Keratinocyte (primary cell): Measurements from ENCODE around the gene MED9. TPM values are rescaled to one million over a fixed set of nuclear protein-coding genes. Genes with fewer than 3 reads are reported as not detected.

Experiments used
- DNase-seq: peaks from one replicate; pipeline ENCODE4 v3.0.0-alpha.2; 2011; ENCODE audit warnings: low read depth, missing footprints, low spot score
- FAIRE-seq: peaks from 2 replicates; lab custom pipeline; 2011; peaks lifted over from hg19 to GRCh38; lab: Jason Lieb, UNC
- H2AFZ ChIP-seq: 2 replicates; pipeline ENCODE4 v1.6.0; 2012; ENCODE audit warnings: low read length, control low read depth, inconsistent platforms; ENCODE audit not compliant: control insufficient read depth
- H3K27ac ChIP-seq: 2 replicates; pipeline ENCODE4 v1.5.1; 2011; ENCODE audit warnings: low read length; ENCODE audit not compliant: control insufficient read depth, insufficient read depth
- H3K27me3 ChIP-seq: 3 replicates; pipeline ENCODE4 v1.6.0; 2011; ENCODE audit warnings: low read length; ENCODE audit not compliant: control insufficient read depth, insufficient read depth; ENCODE audit errors: extremely low read depth
- H3K36me3 ChIP-seq, 2 experiments: 2 replicates in 1 of 2; 3 replicates in 1 of 2; pipeline ENCODE4 v1.5.1; 2011; ENCODE audit warnings: low read length in 2 of 2, mild to moderate bottlenecking in 1 of 2; ENCODE audit not compliant: control insufficient read depth in 2 of 2, insufficient read depth in 2 of 2; ENCODE audit errors: extremely low read depth in 1 of 2
- H3K4me1 ChIP-seq: 3 replicates; pipeline ENCODE4 v1.5.1; 2011; ENCODE audit warnings: low read length; ENCODE audit not compliant: control insufficient read depth, insufficient read depth; ENCODE audit errors: extremely low read depth
- H3K4me2 ChIP-seq: 3 replicates; pipeline ENCODE4 v1.6.0; 2011; ENCODE audit warnings: low read depth, low read length; ENCODE audit not compliant: control insufficient read depth, insufficient read depth; ENCODE audit errors: extremely low read depth
- H3K4me3 ChIP-seq, 3 experiments: fragments of 200-600 bp in 1 of 3; sonication (generic) in 1 of 3; 2 replicates in 2 of 3; 3 replicates in 1 of 3; pipeline ENCODE4 v1.5.1; 2011 to 2016; ENCODE audit warnings: low read length in 3 of 3, mild to moderate bottlenecking in 3 of 3, control low read depth in 2 of 3, inconsistent platforms in 1 of 3, low read depth in 1 of 3, mixed read lengths in 1 of 3, mixed run types in 1 of 3, moderate library complexity in 1 of 3; ENCODE audit not compliant: control insufficient read depth in 2 of 3, insufficient read depth in 2 of 3; ENCODE audit errors: extremely low read depth in 1 of 3
- H3K79me2 ChIP-seq: 2 replicates; pipeline ENCODE4 v1.6.0; 2012; ENCODE audit warnings: low read length; ENCODE audit not compliant: control insufficient read depth, insufficient read depth
- H3K9ac ChIP-seq: 3 replicates; pipeline ENCODE4 v1.6.0; 2011; ENCODE audit warnings: low read length; ENCODE audit not compliant: control insufficient read depth, insufficient read depth; ENCODE audit errors: extremely low read depth
- H3K9me1 ChIP-seq: 3 replicates; pipeline ENCODE4 v1.6.0; 2011; ENCODE audit warnings: low read length; ENCODE audit not compliant: control insufficient read depth, insufficient read depth; ENCODE audit errors: extremely low read depth
- H3K9me3 ChIP-seq: 2 replicates; pipeline ENCODE4 v1.5.1; 2012; ENCODE audit warnings: low read depth, low read length; ENCODE audit not compliant: control insufficient read depth
- H4K20me1 ChIP-seq: 3 replicates; pipeline ENCODE4 v1.6.0; 2011; ENCODE audit warnings: low read length; ENCODE audit not compliant: control insufficient read depth, insufficient read depth; ENCODE audit errors: extremely low read depth
- CTCF ChIP-seq, 3 experiments: IDR thresholded peaks in 1 of 3; conservative IDR thresholded peaks in 1 of 3; optimal IDR thresholded peaks in 1 of 3; 2 replicates in 2 of 3; 3 replicates in 1 of 3; pipeline versions ENCODE3 to v1.5.1; 2011; ENCODE audit warnings: low read length in 3 of 3, mild to moderate bottlenecking in 3 of 3, moderate library complexity in 2 of 3, control low read depth in 1 of 3, inconsistent platforms in 1 of 3; ENCODE audit not compliant: insufficient read depth in 2 of 3; ENCODE audit errors: extremely low read depth in 1 of 3
- EZH2 ChIP-seq: IDR thresholded peaks from one replicate; pipeline ENCODE4 v1.6.1; 2012; ENCODE audit warnings: inconsistent platforms, mild to moderate bottlenecking, low read length, moderate library complexity
- dilution Hi-C: fragments of 300-500 bp; cut with MboI; formaldehyde crosslinking; loops from one replicate; pipeline ENCODE4 v1.7.0; 2020; ENCODE audit warnings: low sequenced_read_pairs; ENCODE audit not compliant: extremely low pct_ligation_motif_present
- polyA plus RNA-seq, 5 experiments: library from polyadenylated mRNA; depleted of rRNA in 3 of 5; stranded (reverse) in 3 of 5; stranded (forward) in 1 of 5; unstranded in 1 of 5; fragments of >200 nt; gene quantifications; 1 replicate in 1 of 5; 2 replicates in 3 of 5; 3 replicates in 1 of 5; pipeline versions ENCODE4 v1.2.1 to v1.2.3, GENCODE V29; 2011 to 2012; ENCODE audit warnings: missing spikeins in 2 of 5, low read depth in 1 of 5, low replicate concordance in 1 of 5

The MED9 gene
- polyA plus RNA-seq, 1 donor (not counting 4 experiments of a cell fraction or from before 2014, with no cell fraction given), result 6.9 TPM

GRCh38 chr17:17527956-17528500 lies 51.2 kb downstream of the MED9 start:
- Histone ChIP-seq H3K36me3 (no peaks in the 10 kb centered on the region), H3K79me2 (no peaks in the 10 kb centered on the region), H4K20me1 (no peaks in the 10 kb centered on the region), H3K4me1 (no peaks in the 10 kb centered on the region), H3K27me3 (no peaks in the 10 kb centered on the region), H3K4me3 (no peak overlapping the region), H3K4me2 (no peak overlapping the region), H3K9me1 (no peaks in the 10 kb centered on the region), H3K9me3 (no peaks in the 10 kb centered on the region), H3K9ac (no peak overlapping the region), H3K27ac (no peak overlapping the region), H2AFZ (no peak overlapping the region)
- no peak for TF ChIP-seq CTCF (optimal IDR thresholded peaks at IDR 0.05 in 1 of 3, IDR thresholded peaks at IDR 0.05 in 1 of 3, conservative IDR thresholded peaks at IDR 0.05 in 1 of 3; ENCODE audit: extremely low read depth in 1 of 3, insufficient read depth in 2 of 3, low read length in 3 of 3)
- no peak for TF ChIP-seq EZH2
- FAIRE-seq (no peak), DNase-seq (no peak)
- dilution Hi-C loops, result no loop called here

GRCh38 chr17:17528696-17529652 lies 52.2 kb downstream of the MED9 start:
- no peaks in the 10 kb centered on the region for H3K36me3 ChIP-seq
- H3K27ac ChIP-seq, result no peak overlapping the region
- no peak for DNase-seq
- no peak for FAIRE-seq
- dilution Hi-C loops, result no loop called here
- no peaks in the 10 kb centered on the region for H4K20me1 ChIP-seq
- H3K4me1 ChIP-seq, result no peaks in the 10 kb centered on the region
- no peak overlapping the region for H2AFZ ChIP-seq
- H3K4me2 ChIP-seq, result no peak overlapping the region
- H3K4me3 ChIP-seq, result no peak overlapping the region
- no peak for TF ChIP-seq CTCF (optimal IDR thresholded peaks at IDR 0.05 in 1 of 3, IDR thresholded peaks at IDR 0.05 in 1 of 3, conservative IDR thresholded peaks at IDR 0.05 in 1 of 3; ENCODE audit: extremely low read depth in 1 of 3, insufficient read depth in 2 of 3, low read length in 3 of 3)
- no peak for TF ChIP-seq EZH2
- no peaks in the 10 kb centered on the region for H3K79me2 ChIP-seq
- H3K9me3 ChIP-seq, result no peaks in the 10 kb centered on the region
- no peaks in the 10 kb centered on the region for H3K9me1 ChIP-seq
- no peaks in the 10 kb centered on the region for H3K27me3 ChIP-seq
- no peak overlapping the region for H3K9ac ChIP-seq
